GM12892 (cell line): Measurements from ENCODE around the gene OLFM2.

Source experiments
- POLR2A ChIP-seq: IDR thresholded peaks from 2 replicates; pipeline ENCODE4 v1.6.1; 2011; ENCODE audit warnings: low read depth, low read length, control low read depth
- POLR2AphosphoS5 ChIP-seq: IDR thresholded peaks from 2 replicates; pipeline ENCODE4 v1.6.1; 2011; ENCODE audit warnings: low read depth, low read length, control low read depth
- TAF1 ChIP-seq: IDR thresholded peaks from 2 replicates; pipeline ENCODE4 v1.6.1; 2011; ENCODE audit warnings: low read depth, mild to moderate bottlenecking, control low read depth, low read length, borderline replicate concordance

GRCh38 chr19:9952276-9952675 is 16.0 kb upstream of the OLFM2 start:
- TF ChIP-seq POLR2AphosphoS5 (no peak), POLR2A (no peak), TAF1 (no peak)
